Naive thymus-derived CD8-positive, alpha-beta T cell (primary cell): ENCODE data around the gene C5. TPM values are rescaled to one million over a fixed set of nuclear protein-coding genes. Genes with fewer than 3 reads are reported as not detected.
A peak's percentile ranks its signal among the peaks of the same experiment; 100 is the strongest.

ENCODE experiments used
- ATAC-seq, 2 donors: fragments of 150-1000 bp; cut with Tn5 transposase in 1 of 2; sonication (Bioruptor Pico), chemical (Tn5 transposase) in 1 of 2; 1 replicate in 1 of 2; 2 replicates in 1 of 2; pipeline ENCODE4 v1.10.0; 2021; ENCODE audit warnings: mild to moderate bottlenecking in 2 of 2, moderate library complexity in 2 of 2
- POLR2A ChIA-PET: fragments of 350-600 bp; sonication (Branson Sonifier 250); formaldehyde crosslinking; loops from one replicate; lab custom pipeline; 2021; ENCODE audit warnings: antibody characterized with exemption; lab: Charles Lee
- DNase-seq, 10 donors: peaks; one replicate each; pipeline versions ENCODE4 v3.0.0 to v3.0.0-alpha.2; 2020 to 2022
- H3K27ac Mint-ChIP-seq, 10 donors: one replicate each; pipeline ENCODE4 v1.8.0; 2020 to 2022; ENCODE audit warnings: mild to moderate bottlenecking in 10 of 10, mixed read lengths in 10 of 10, moderate library complexity in 4 of 10, inconsistent platforms in 1 of 10
- H3K27me3 Mint-ChIP-seq, 5 donors: one replicate each; pipeline ENCODE4 v1.8.0; 2021 to 2022; ENCODE audit warnings: mixed read lengths in 5 of 5
- H3K36me3 Mint-ChIP-seq, 3 donors: one replicate each; pipeline ENCODE4 v1.8.0; 2020 to 2022; ENCODE audit warnings: mixed read lengths in 3 of 3, mild to moderate bottlenecking in 2 of 3, inconsistent platforms in 1 of 3
- H3K4me1 Mint-ChIP-seq, 4 donors: one replicate each; pipeline ENCODE4 v1.8.0; 2021 to 2022; ENCODE audit warnings: mixed read lengths in 4 of 4
- H3K4me3 Mint-ChIP-seq, 10 donors: one replicate each; pipeline ENCODE4 v1.8.0; 2020 to 2022; ENCODE audit warnings: mild to moderate bottlenecking in 10 of 10, mixed read lengths in 10 of 10, moderate library complexity in 6 of 10, inconsistent platforms in 1 of 10
- H3K9me3 Mint-ChIP-seq, 9 donors: one replicate each; pipeline ENCODE4 v1.8.0; 2020 to 2022; ENCODE audit warnings: mixed read lengths in 9 of 9, mild to moderate bottlenecking in 3 of 9, inconsistent platforms in 1 of 9, moderate library complexity in 1 of 9
- polyA plus RNA-seq, 3 donors: library from polyadenylated mRNA; unstranded; fragments of 300-500 nt; fragmentation: Illumina TruSeq; gene quantifications; one replicate each; pipeline ENCODE4 v1.2.3, GENCODE V29; 2021
- total RNA-seq, 8 experiments: library from RNA in 2 of 8; stranded (reverse) in 2 of 8; gene quantifications; one replicate each; pipeline ENCODE4 v1.2.3 and lab custom pipeline; 2021 to 2026

C5 gene
- total and polyA plus RNA-seq, 5 experiments from 2014 or later: 0.32 to 1.1 (median 0.86) TPM; not detected in 1

DNA sequence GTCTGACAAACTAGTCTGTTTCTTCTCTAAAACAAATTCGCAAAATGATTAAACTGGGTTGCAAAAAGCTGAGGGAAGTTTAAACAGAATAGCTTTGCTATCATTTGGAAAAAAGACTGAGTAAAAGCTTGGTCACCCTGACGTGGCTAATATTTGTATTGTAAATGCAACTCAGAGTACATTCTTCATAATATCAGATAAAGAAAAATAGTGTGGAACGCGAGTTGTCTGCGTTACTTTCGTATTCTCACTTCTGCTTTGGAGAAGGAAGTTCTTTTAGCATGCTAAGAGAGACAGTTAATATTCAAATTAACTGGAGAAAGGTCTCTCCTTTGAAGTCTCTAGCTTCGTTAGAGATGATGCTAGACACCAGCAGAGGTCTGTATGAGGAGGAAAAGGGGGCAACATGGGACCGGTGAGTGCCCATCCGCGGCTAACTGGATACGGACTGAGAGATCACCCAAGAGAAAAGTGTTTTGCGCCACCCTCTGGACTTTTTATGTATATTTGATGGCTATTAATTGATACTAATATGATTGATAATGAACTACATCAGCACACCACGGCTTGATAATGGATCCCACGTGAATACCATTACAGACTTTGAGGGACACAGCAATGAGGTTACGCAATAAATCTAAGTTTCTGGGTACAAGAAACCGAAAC lies 21.8 kb upstream of the C5 start:
- peaks cover 22 to 58% (median 43%) of the 10 kb centered on the region in 4 donors for H3K4me1 Mint-ChIP-seq
- ATAC-seq (peak in 1 of 2 donors; percentile 9), DNase-seq (peak in 4 of 10 donors; percentile 20 to 41 (median 30))
- POLR2A ChIA-PET: interaction anchor here (0.5 to 1.7 kb wide), 4 partner anchors 10 to 143 kb away, joined by 4 to 5 read pairs (median 4); no protein-coding TSS in a partner anchor
- H3K4me3 Mint-ChIP-seq: peak overlapping the region; percentile 89 to 95 (median 92)
- peak overlapping the region in 9 of 10 donors; percentile 61 to 91 (median 88) for H3K27ac Mint-ChIP-seq
- peaks cover 0 to 9% (median 0%) of the 10 kb centered on the region in 9 donors for H3K9me3 Mint-ChIP-seq
- H3K27me3 Mint-ChIP-seq: no peaks in the 10 kb centered on the region
- peaks cover 0 to 12% (median 5%) of the 10 kb centered on the region in 3 donors for H3K36me3 Mint-ChIP-seq

DNA sequence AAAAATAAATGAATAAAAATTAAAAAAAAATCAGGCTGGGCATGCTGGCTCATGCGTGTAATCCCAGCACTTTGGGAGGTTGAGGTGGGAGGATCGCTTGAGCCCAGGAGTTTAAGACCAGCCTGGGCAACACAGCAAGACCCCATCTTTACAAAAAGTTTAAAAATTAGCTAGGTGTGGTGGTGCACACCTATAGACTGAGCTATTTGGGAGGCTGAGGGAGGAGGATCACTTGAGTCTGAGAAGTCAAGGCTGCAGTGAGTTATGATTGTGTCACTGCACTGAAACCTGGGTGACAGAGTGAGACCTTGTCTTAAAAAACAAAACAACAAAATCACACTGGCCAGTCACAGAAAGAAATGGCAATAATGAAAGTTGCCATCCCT lies 21.3 kb upstream of the C5 start:
- Mint-ChIP-seq H3K4me3 (peak overlapping the region; percentile 89 to 95 (median 92)), H3K4me1 (peaks cover 17 to 52% (median 38%) of the 10 kb centered on the region in 4 donors), H3K27me3 (no peaks in the 10 kb centered on the region), H3K27ac (peak overlapping the region in 8 of 10 donors; percentile 76 to 91 (median 89)), H3K9me3 (peaks cover 0 to 9% (median 0%) of the 10 kb centered on the region in 9 donors), H3K36me3 (peaks cover 0 to 14% (median 5%) of the 10 kb centered on the region in 3 donors)
- ATAC-seq (no peak), DNase-seq (no peak)
- POLR2A ChIA-PET: interaction anchor here (1.2 to 1.7 kb wide), 3 partner anchors 10 to 143 kb away, joined by 4 read pairs; no protein-coding TSS in a partner anchor

DNA sequence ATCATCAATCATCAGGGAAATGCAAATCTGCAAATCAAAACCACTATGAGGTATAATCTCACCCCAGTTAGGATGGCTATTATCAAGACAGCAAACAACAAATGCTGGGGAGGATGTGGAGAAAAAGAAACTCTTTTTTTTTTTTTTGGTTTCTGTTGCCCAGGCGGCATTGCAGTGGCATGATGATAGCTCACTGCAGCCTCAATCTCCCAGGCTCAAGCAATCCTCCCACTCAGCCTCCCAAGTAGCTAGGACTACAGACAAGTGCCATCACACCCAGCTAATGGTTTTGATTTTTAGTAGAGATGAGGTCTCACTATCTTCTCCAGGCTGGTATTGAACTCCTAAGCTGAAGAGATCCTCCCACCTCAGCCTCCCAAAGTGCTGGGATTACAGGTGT lies 19.3 kb upstream of the C5 start:
- Mint-ChIP-seq H3K4me1 (peaks cover 5 to 36% (median 25%) of the 10 kb centered on the region in 4 donors), H3K9me3 (peaks cover 0 to 9% (median 0%) of the 10 kb centered on the region in 9 donors), H3K27me3 (no peaks in the 10 kb centered on the region), H3K36me3 (peaks cover 0 to 14% (median 5%) of the 10 kb centered on the region in 3 donors), H3K4me3 (no peak overlapping the region), H3K27ac (peak overlapping the region in 1 of 10 donors; percentile 34)
- no peak for DNase-seq
- POLR2A ChIA-PET: no interaction called here
- no peak for ATAC-seq

DNA sequence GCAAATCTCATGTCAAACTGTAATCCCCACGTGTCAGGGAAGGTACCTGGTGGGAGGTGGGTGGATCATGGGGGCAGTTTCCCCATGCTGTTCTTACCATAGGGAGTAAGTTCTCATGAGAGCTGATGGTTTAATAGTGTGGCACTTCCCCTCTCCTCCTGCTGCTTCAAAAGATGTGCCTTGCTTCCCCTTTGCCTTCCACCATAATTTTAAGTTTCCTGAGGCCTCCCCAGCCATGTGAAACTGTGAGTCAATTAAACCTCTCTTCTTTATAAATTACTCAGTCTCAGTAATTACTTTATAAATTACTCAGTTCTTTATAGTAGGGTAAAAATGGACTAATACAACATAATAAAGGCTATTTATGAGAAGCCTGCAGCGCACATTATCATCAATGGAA lies 17.6 kb upstream of the C5 start:
- Mint-ChIP-seq H3K27ac (no peak overlapping the region), H3K4me3 (no peak overlapping the region), H3K36me3 (peaks cover 0 to 14% (median 5%) of the 10 kb centered on the region in 3 donors), H3K4me1 (peaks cover 4 to 28% (median 19%) of the 10 kb centered on the region in 4 donors), H3K27me3 (no peaks in the 10 kb centered on the region), H3K9me3 (peaks cover 0 to 9% (median 0%) of the 10 kb centered on the region in 9 donors)
- DNase-seq (no peak), ATAC-seq (no peak)
- POLR2A ChIA-PET: no interaction called here

DNA sequence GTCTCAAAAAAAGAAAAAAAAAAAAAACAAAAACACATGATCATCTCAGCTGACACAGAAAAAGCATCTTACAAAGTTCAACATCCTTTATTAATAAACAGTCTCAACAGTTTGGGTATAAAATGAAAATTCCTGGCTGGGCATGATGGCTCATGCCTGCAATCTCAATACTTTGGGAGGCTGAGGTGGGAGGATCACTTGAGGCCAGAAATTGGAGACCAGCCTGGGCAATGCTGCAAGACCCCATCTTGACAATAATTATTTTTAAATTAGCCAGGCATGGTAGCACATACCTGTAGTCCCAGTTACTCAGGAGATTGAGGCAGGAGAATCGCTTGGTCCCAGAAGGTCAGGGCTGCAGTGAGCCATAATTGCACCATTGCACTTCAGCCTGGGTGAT lies 16.8 kb upstream of the C5 start:
- ATAC-seq: no peak
- Mint-ChIP-seq H3K4me1 (peaks cover 4 to 30% (median 17%) of the 10 kb centered on the region in 4 donors), H3K27ac (no peak overlapping the region), H3K36me3 (peaks cover 0 to 14% (median 5%) of the 10 kb centered on the region in 3 donors), H3K9me3 (peaks cover 0 to 9% (median 0%) of the 10 kb centered on the region in 9 donors), H3K4me3 (no peak overlapping the region), H3K27me3 (no peaks in the 10 kb centered on the region)
- no peak for DNase-seq
- POLR2A ChIA-PET: no interaction called here

- peak in 1 of 2 donors; percentile 57 for ATAC-seq
- POLR2A ChIA-PET: interaction anchor here (0.8 to 1.8 kb wide), 4 partner anchors 10 to 304 kb away, joined by 3 to 6 read pairs (median 4); partner anchors contain the start of gene FBXW2
Measured at GRCh38 chr9:121059998-121060636, 10.0 kb upstream of the C5 start.

DNA sequence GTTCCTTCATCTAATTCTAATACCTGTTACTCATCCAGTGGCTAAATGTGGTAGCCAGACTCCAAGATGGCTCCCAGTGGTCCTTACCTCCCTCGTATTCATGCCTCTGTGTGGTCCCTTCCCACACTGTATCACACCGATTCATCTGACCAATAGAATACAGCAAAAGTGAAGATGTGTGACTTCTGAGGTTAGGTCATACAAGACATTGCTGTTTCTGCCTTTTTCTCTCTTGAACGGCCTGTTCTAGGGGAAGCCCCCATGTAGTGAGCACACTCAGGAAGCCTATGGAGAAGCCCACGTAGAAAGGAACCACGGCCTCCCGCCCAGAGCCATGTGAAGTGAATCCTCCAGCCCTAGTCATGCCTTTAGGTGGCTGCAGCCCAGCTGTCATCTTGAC lies 9.4 kb upstream of the C5 start:
- Mint-ChIP-seq H3K9me3 (peaks cover 0 to 14% (median 7%) of the 10 kb centered on the region in 9 donors), H3K4me1 (peaks cover 4 to 21% (median 11%) of the 10 kb centered on the region in 4 donors), H3K27ac (no peak overlapping the region), H3K27me3 (no peaks in the 10 kb centered on the region), H3K36me3 (peaks cover 0 to 11% (median 8%) of the 10 kb centered on the region in 3 donors), H3K4me3 (no peak overlapping the region)
- no peak for DNase-seq
- POLR2A ChIA-PET: interaction anchor here (0.8 to 1.8 kb wide), 4 partner anchors 11 to 304 kb away, joined by 3 to 6 read pairs (median 4); partner anchors contain the start of gene FBXW2
- ATAC-seq: no peak

More at GRCh38 chr9:121059998-121060636, 10.0 kb upstream of the C5 start:
- H3K4me3 Mint-ChIP-seq: no peak overlapping the region
- H3K4me1 Mint-ChIP-seq: peaks cover 4 to 21% (median 11%) of the 10 kb centered on the region in 4 donors
- peak in 6 of 10 donors; percentile 14 to 61 (median 41) for DNase-seq
- no peaks in the 10 kb centered on the region for H3K27me3 Mint-ChIP-seq
- peaks cover 0 to 11% (median 8%) of the 10 kb centered on the region in 3 donors for H3K36me3 Mint-ChIP-seq
- H3K27ac Mint-ChIP-seq: no peak overlapping the region
- peaks cover 0 to 14% (median 7%) of the 10 kb centered on the region in 9 donors for H3K9me3 Mint-ChIP-seq

- Mint-ChIP-seq H3K4me3 (no peak overlapping the region), H3K9me3 (peaks cover 0 to 14% (median 7%) of the 10 kb centered on the region in 9 donors)
- no peak for ATAC-seq
Measured at GRCh38 chr9:121057821-121058220, 7.7 kb upstream of the C5 start.

GRCh38 chr9:121055642-121056143 lies 5.6 kb upstream of the C5 start:
- H3K4me3 Mint-ChIP-seq: no peak overlapping the region
- DNase-seq: no peak
- H3K36me3 Mint-ChIP-seq: peaks cover 0 to 11% (median 8%) of the 10 kb centered on the region in 3 donors
- H3K9me3 Mint-ChIP-seq: peaks cover 0 to 14% (median 7%) of the 10 kb centered on the region in 9 donors
- H3K27ac Mint-ChIP-seq: no peak overlapping the region
- H3K27me3 Mint-ChIP-seq: no peaks in the 10 kb centered on the region
- peaks cover 0 to 5% (median 1%) of the 10 kb centered on the region in 4 donors for H3K4me1 Mint-ChIP-seq
- POLR2A ChIA-PET: no interaction called here
- no peak for ATAC-seq

More at GRCh38 chr9:121057821-121058220, 7.7 kb upstream of the C5 start:
- Mint-ChIP-seq H3K36me3 (peaks cover 0 to 11% (median 8%) of the 10 kb centered on the region in 3 donors), H3K27me3 (no peaks in the 10 kb centered on the region), H3K27ac (no peak overlapping the region), H3K4me1 (peaks cover 1 to 16% (median 5%) of the 10 kb centered on the region in 4 donors)
- DNase-seq: no peak
- POLR2A ChIA-PET: no interaction called here

GRCh38 chr9:121053544-121053943 lies 3.5 kb upstream of the C5 start:
- Mint-ChIP-seq H3K4me3 (no peak overlapping the region), H3K27ac (no peak overlapping the region), H3K27me3 (no peaks in the 10 kb centered on the region), H3K9me3 (peaks cover 0 to 14% (median 7%) of the 10 kb centered on the region in 9 donors), H3K36me3 (peaks cover 0 to 11% (median 8%) of the 10 kb centered on the region in 3 donors), H3K4me1 (no peaks in the 10 kb centered on the region)
- DNase-seq: no peak
- no peak for ATAC-seq
- POLR2A ChIA-PET: no interaction called here

GRCh38 chr9:121048618-121049017 lies 1.5 kb downstream of the C5 start:
- no peak for ATAC-seq
- Mint-ChIP-seq H3K27ac (peak overlapping the region in 1 of 10 donors; percentile 3), H3K4me1 (no peaks in the 10 kb centered on the region), H3K27me3 (no peaks in the 10 kb centered on the region), H3K4me3 (no peak overlapping the region), H3K9me3 (no peaks in the 10 kb centered on the region), H3K36me3 (no peaks in the 10 kb centered on the region)
- POLR2A ChIA-PET: no interaction called here
- no peak for DNase-seq

GRCh38 chr9:121048175-121048574 lies 1.9 kb downstream of the C5 start:
- Mint-ChIP-seq H3K9me3 (no peaks in the 10 kb centered on the region), H3K4me1 (no peaks in the 10 kb centered on the region), H3K27ac (no peak overlapping the region), H3K4me3 (no peak overlapping the region), H3K36me3 (no peaks in the 10 kb centered on the region), H3K27me3 (no peaks in the 10 kb centered on the region)
- ATAC-seq (no peak), DNase-seq (no peak)
- POLR2A ChIA-PET: interaction anchor here (0.6 kb wide), 1 partner anchor 88 kb away, joined by 4 read pairs; no protein-coding TSS in a partner anchor
